ENCODE results near the gene TRIM51.

DNA sequence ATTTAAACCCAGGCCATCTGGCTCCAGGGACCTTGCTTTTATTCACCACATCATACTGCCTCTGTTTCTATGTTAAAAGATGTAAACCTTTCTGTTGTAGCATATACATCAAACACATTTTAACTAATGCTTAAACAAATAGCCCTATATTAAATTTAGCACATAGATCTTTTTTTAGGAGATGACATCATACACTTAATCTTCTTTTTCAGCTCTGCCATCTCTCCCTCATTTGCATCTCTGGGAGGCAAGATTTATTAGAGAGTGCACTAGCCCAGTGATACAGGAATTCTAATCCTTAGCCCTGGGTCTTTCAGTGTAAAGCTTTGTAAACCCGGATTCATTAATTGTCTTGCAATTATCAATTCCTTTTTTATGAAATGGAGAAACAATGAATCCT, 31.0 kb upstream of the TRIM51 start:
- TF ChIP-seq, protein P1, sequence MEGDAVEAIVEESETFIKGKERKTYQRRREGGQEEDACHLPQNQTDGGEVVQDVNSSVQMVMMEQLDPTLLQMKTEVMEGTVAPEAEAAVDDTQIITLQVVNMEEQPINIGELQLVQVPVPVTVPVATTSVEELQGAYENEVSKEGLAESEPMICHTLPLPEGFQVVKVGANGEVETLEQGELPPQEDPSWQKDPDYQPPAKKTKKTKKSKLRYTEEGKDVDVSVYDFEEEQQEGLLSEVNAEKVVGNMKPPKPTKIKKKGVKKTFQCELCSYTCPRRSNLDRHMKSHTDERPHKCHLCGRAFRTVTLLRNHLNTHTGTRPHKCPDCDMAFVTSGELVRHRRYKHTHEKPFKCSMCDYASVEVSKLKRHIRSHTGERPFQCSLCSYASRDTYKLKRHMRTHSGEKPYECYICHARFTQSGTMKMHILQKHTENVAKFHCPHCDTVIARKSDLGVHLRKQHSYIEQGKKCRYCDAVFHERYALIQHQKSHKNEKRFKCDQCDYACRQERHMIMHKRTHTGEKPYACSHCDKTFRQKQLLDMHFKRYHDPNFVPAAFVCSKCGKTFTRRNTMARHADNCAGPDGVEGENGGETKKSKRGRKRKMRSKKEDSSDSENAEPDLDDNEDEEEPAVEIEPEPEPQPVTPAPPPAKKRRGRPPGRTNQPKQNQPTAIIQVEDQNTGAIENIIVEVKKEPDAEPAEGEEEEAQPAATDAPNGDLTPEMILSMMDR (IDR thresholded peaks at IDR 0.05), result no peak
- no peak for TF ChIP-seq POLR2A (IDR thresholded peaks at IDR 0.05)
